ENCODE data around the gene ZBTB47. TPM values are rescaled to one million over a fixed set of nuclear protein-coding genes. Genes with fewer than 3 reads are reported as not detected.

Gene ZBTB47
- total RNA-seq = 1 to 10 TPM in 1 of 2 experiments, under 1 TPM in 1; 0.75 to 1.1 TPM

GRCh38 chr3:42653560-42654330 lies at the start of gene ZBTB47:
ZBTB47 (plus strand) TSS chr3:42653697; CDS start chr3:42658356, 4,659 bp downstream.

GRCh38 chr3:42685363-42685881 lies 31.9 kb downstream of the ZBTB47 start, which contains the start of gene KLHL40:
KLHL40 (plus strand) TSS chr3:42685537; CDS start chr3:42685619, 82 bp downstream.

GRCh38 chr3:42702066-42702951 lies 48.8 kb downstream of the ZBTB47 start, which contains the start of gene HHATL:
HHATL (minus strand) TSS chr3:42702798; CDS start chr3:42700826, 1,972 bp downstream.

Other genes starting within 250 kb of the ZBTB47 start
- gene LYZL4, start 243.1 kb upstream of the ZBTB47 start, total RNA-seq = not detected
- gene VIPR1, start 151.1 kb upstream of the ZBTB47 start, total RNA-seq = 10 to 100 TPM; 39.4 to 48.3 TPM
- gene SEC22C, start 71.7 kb upstream of the ZBTB47 start, total RNA-seq = 10 to 100 TPM; 46.7 to 51.2 TPM
- 10 to 100 TPM; 57.8 to 60.7 TPM for gene SS18L2, start 62.8 kb upstream of the ZBTB47 start, total RNA-seq
- 100 to 1,000 TPM; 116 to 120 TPM for gene NKTR, start 53.0 kb upstream of the ZBTB47 start, total RNA-seq
- gene KLHL40, start 31.8 kb downstream of the ZBTB47 start, total RNA-seq = not detected
- not detected for gene HHATL, start 49.1 kb downstream of the ZBTB47 start, total RNA-seq
- under 1 TPM; 0.28 to 0.46 TPM for gene CCDC13, start 119.6 kb downstream of the ZBTB47 start, total RNA-seq
- gene HIGD1A, start 150.8 kb downstream of the ZBTB47 start, total RNA-seq = 10 to 100 TPM; 43.7 TPM
- under 1 TPM; 0.14 to 0.15 TPM for gene ACKR2, start 155.7 kb downstream of the ZBTB47 start, total RNA-seq
- not detected for gene CYP8B1, start 222.2 kb downstream of the ZBTB47 start, total RNA-seq

All from activated naive CD4-positive, alpha-beta T cell treated with anti-CD3 and anti-CD28 coated beads, Interleukin-2, amount 10 ng/mL, durations not matched to agents 5 hours and 36 hours (primary cell).